ENCODE data around the gene AP5S1.

The AP5S1 gene

GRCh38 chr20:3846378-3846739, 26.0 kb downstream of the AP5S1 start:
- no peak for DNase-seq (ENCODE audit: low read depth)
- TF ChIP-seq CTCF (IDR thresholded peaks at IDR 0.05; ENCODE audit: insufficient read depth, low read depth, low read length, missing control alignments): no peak
- peak overlapping the region; percentile 88 for H3K4me3 ChIP-seq (ENCODE audit: low read length)

- no peak for TF ChIP-seq CTCF (IDR thresholded peaks at IDR 0.05; ENCODE audit: insufficient read depth, low read depth, low read length, missing control alignments)
- DNase-seq (ENCODE audit: low read depth): peak; percentile 86
- H3K4me3 ChIP-seq (ENCODE audit: low read length): peak within 1 kb of the TSS; percentile 88
Observed at GRCh38 chr20:3846740-3847428, 26.5 kb downstream of the AP5S1 start, which contains the start of gene MAVS. TSS of gene MAVS (plus strand) at chr20:3846834. CDS start at chr20:3854625, 7,791 bp downstream.

GRCh38 chr20:3847429-3847940, 27.1 kb downstream of the AP5S1 start:
- DNase-seq (ENCODE audit: low read depth): no peak

GRCh38 chr20:3848565-3848964, 28.2 kb downstream of the AP5S1 start:
- no peak overlapping the region for H3K4me3 ChIP-seq (ENCODE audit: low read length)
- TF ChIP-seq CTCF (IDR thresholded peaks at IDR 0.05; ENCODE audit: insufficient read depth, low read depth, low read length, missing control alignments): no peak
- no peak for DNase-seq (ENCODE audit: low read depth)

More at GRCh38 chr20:3847429-3847940, 27.1 kb downstream of the AP5S1 start:
- peak overlapping the region; percentile 88 for H3K4me3 ChIP-seq (ENCODE audit: low read length)
- no peak for TF ChIP-seq CTCF (IDR thresholded peaks at IDR 0.05; ENCODE audit: insufficient read depth, low read depth, low read length, missing control alignments)

- peak; percentile 66 for DNase-seq (ENCODE audit: low read depth)
- TF ChIP-seq CTCF (IDR thresholded peaks at IDR 0.05; ENCODE audit: insufficient read depth, low read depth, low read length, missing control alignments): no peak
- H3K4me3 ChIP-seq (ENCODE audit: low read length): no peak overlapping the region
Observed at GRCh38 chr20:3854462-3854871, 34.1 kb downstream of the AP5S1 start.

- DNase-seq (ENCODE audit: low read depth): no peak
- H3K4me3 ChIP-seq (ENCODE audit: low read length): no peak overlapping the region
- no peak for TF ChIP-seq CTCF (IDR thresholded peaks at IDR 0.05; ENCODE audit: insufficient read depth, low read depth, low read length, missing control alignments)
Observed at GRCh38 chr20:3857405-3857804, 37.1 kb downstream of the AP5S1 start.

- no peak for TF ChIP-seq CTCF (IDR thresholded peaks at IDR 0.05; ENCODE audit: insufficient read depth, low read depth, low read length, missing control alignments)
Observed at GRCh38 chr20:3858689-3859088, 38.3 kb downstream of the AP5S1 start.

More at GRCh38 chr20:3858689-3859088, 38.3 kb downstream of the AP5S1 start:
- H3K4me3 ChIP-seq (ENCODE audit: low read length): no peak overlapping the region
- no peak for DNase-seq (ENCODE audit: low read depth)

All from epithelial cell of esophagus (primary cell).